Body of pancreas (tissue), 4 donors: ENCODE results near the gene GEMIN4.

ENCODE experiments used
- POLR2A ChIP-seq, 3 donors: fragments of 450-650 bp; IDR thresholded peaks; one replicate each; pipeline ENCODE4 v1.6.1; 2016; ENCODE audit warnings: antibody characterized with exemption in 3 of 3, mild to moderate bottlenecking in 2 of 3
- TF ChIP-seq, protein P1 (sequence below), 7 experiments: fragments of 450-650 bp in 4 of 7; fragments of 200-600 bp in 3 of 7; sonication (generic) in 3 of 7; IDR thresholded peaks; one replicate each; pipeline ENCODE4 v1.5.1; 2016 to 2019; ENCODE audit warnings: antibody characterized with exemption in 7 of 7

DNA sequence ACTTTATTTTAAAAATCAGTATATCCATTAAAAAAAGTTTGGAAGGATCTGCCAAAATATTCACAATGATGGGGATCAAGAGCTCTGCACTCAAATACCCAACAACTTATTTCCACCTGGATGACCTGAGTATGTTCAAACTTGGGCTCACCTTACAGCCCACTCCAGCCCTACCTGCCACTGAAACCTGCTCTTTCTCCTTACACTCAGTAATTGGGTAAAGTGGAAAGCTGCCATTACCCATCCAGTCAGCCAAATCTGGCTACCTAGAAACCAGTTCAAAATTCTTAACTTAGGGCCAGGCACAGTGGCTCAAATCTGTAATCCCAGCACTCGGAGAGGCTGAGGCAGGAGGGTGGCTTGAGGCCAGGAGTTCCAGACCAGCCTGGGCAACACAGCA lies 47.1 kb downstream of the GEMIN4 start:
- TF ChIP-seq POLR2A (IDR thresholded peaks at IDR 0.05) = no peak
- TF ChIP-seq, protein P1, sequence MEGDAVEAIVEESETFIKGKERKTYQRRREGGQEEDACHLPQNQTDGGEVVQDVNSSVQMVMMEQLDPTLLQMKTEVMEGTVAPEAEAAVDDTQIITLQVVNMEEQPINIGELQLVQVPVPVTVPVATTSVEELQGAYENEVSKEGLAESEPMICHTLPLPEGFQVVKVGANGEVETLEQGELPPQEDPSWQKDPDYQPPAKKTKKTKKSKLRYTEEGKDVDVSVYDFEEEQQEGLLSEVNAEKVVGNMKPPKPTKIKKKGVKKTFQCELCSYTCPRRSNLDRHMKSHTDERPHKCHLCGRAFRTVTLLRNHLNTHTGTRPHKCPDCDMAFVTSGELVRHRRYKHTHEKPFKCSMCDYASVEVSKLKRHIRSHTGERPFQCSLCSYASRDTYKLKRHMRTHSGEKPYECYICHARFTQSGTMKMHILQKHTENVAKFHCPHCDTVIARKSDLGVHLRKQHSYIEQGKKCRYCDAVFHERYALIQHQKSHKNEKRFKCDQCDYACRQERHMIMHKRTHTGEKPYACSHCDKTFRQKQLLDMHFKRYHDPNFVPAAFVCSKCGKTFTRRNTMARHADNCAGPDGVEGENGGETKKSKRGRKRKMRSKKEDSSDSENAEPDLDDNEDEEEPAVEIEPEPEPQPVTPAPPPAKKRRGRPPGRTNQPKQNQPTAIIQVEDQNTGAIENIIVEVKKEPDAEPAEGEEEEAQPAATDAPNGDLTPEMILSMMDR (IDR thresholded peaks at IDR 0.05) = no peak
